Choroid plexus epithelial cell (primary cell): ENCODE data around the gene PHF20.

Experiments
- DNase-seq: peaks from one replicate; pipeline ENCODE4 v3.0.0-alpha.2; 2010; ENCODE audit warnings: low read depth
- H3K4me3 ChIP-seq: 2 replicates; pipeline ENCODE4 v1.5.1; 2011; ENCODE audit warnings: low read depth, mild to moderate bottlenecking, control low read depth, low read length, moderate library complexity
- CTCF ChIP-seq: conservative IDR thresholded peaks from 2 replicates; pipeline ENCODE4 v1.5.1; 2011; ENCODE audit warnings: low read depth, mild to moderate bottlenecking, control low read depth, inconsistent platforms, low read length, moderate library complexity

PHF20 gene

DNA sequence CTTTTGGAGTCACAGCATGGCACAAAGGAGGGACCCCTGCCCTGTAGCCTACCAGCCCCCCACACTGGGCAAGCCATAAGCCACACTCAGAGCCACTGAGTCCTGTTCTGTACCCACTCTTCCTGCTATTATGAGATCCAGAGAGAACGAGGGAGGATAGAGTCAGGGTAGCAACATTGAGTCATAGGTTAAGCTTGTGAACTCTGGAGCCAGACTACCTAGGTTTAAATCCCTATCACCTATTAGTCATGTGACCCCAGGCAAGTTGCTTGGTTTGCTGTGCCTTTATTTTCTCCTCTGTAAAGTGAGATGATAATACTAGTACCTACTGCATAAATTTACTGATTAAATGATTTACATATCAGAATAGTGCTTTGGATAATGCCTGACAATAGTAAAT lies 197.1 kb downstream of the PHF20 start:
- no peak for TF ChIP-seq CTCF

GRCh38 chr20:35971981-35972380 lies 200.2 kb downstream of the PHF20 start:
- H3K4me3 ChIP-seq, result no peak overlapping the region
- no peak for TF ChIP-seq CTCF
- no peak for DNase-seq

More for the DNA sequence above, 197.1 kb downstream of the PHF20 start:
- H3K4me3 ChIP-seq, result no peak overlapping the region
- DNase-seq, result no peak

GRCh38 chr20:35972462-35972861 lies 200.6 kb downstream of the PHF20 start:
- no peak for DNase-seq
- TF ChIP-seq CTCF, result no peak
- no peak overlapping the region for H3K4me3 ChIP-seq

GRCh38 chr20:35974256-35974655 lies 202.4 kb downstream of the PHF20 start:
- no peak overlapping the region for H3K4me3 ChIP-seq
- TF ChIP-seq CTCF, result no peak
- DNase-seq, result no peak

GRCh38 chr20:35975576-35976373 lies 204.0 kb downstream of the PHF20 start:
- TF ChIP-seq CTCF, result no peak
- DNase-seq, result no peak
- H3K4me3 ChIP-seq, result no peak overlapping the region

DNA sequence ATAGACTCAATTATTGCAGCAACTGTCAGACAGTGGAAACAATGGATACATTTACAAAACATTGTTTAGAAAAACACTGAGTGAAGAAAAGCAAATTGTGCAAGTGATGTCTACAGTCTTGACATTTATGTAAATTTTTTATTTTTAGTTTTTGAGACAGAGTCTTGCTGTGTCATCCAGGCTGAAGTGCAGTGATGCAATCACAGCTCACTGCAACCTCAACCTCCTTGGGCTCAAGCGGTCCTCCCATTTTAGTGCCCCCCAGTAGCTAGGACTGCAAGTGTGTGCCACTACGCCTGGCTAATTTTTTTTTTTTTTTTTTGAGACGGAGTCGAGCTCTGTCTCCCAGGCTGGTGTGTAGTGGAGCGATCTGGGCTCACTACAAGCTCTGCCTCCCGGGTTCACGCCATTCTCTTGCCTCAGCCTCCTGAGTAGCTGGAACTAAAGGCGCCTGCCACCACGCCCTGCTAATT lies 206.3 kb downstream of the PHF20 start:
- H3K4me3 ChIP-seq, result no peak overlapping the region
- TF ChIP-seq CTCF, result no peak
- peak; percentile 37 for DNase-seq

DNA sequence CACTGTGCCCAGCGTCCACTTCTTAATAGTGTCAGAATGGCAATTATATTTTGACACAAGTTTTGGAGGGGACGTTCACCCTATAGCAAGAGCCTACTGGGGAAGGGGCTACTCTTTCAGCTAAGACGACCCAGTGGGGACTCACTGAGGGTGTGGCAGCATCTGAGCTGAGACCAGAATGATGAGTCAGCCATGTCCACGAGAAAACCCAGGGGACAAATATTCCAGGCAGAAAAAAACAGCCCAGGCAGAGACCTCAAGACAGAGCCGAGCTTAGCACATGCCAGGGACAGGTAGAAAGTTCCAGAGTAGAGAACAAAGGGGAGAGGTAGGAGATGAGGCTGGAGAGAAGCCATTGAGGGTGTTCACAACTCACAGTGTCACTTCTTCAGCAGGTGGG lies 207.7 kb downstream of the PHF20 start:
- DNase-seq, result no peak
- H3K4me3 ChIP-seq, result no peak overlapping the region
- TF ChIP-seq CTCF, result no peak
